ENCODE measurements around the gene CTDP1.

DNA sequence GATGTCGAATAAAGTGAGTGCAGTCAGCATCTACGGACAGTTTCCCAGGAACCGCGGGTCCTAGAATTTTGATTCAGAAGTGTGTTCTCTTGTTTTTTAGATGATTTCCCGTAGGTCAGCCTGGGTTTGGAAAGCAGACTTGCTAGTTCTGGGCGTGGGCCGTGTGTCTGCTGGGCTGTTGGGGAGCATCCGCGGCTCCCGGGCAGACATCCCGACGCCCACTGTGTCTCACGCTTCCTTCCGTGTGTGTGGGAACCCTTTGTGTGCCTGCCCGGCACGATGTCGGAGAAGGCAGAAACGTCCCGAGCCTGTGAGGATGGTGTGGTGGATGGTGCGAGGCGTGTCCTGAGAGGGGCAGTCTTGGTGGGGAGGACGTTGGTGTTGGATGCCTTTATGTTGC lies 18.4 kb downstream of the CTDP1 start:
- TF ChIP-seq, protein P1, sequence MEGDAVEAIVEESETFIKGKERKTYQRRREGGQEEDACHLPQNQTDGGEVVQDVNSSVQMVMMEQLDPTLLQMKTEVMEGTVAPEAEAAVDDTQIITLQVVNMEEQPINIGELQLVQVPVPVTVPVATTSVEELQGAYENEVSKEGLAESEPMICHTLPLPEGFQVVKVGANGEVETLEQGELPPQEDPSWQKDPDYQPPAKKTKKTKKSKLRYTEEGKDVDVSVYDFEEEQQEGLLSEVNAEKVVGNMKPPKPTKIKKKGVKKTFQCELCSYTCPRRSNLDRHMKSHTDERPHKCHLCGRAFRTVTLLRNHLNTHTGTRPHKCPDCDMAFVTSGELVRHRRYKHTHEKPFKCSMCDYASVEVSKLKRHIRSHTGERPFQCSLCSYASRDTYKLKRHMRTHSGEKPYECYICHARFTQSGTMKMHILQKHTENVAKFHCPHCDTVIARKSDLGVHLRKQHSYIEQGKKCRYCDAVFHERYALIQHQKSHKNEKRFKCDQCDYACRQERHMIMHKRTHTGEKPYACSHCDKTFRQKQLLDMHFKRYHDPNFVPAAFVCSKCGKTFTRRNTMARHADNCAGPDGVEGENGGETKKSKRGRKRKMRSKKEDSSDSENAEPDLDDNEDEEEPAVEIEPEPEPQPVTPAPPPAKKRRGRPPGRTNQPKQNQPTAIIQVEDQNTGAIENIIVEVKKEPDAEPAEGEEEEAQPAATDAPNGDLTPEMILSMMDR (IDR thresholded peaks at IDR 0.05 in 4 of 5, conservative IDR thresholded peaks at IDR 0.05 in 1 of 5), result no peak
- no peak for TF ChIP-seq POLR2A (IDR thresholded peaks at IDR 0.05)

Measured in gastrocnemius medialis (tissue), 4 donors.